Measurements from ENCODE around the gene BTBD2.

The BTBD2 gene

DNA sequence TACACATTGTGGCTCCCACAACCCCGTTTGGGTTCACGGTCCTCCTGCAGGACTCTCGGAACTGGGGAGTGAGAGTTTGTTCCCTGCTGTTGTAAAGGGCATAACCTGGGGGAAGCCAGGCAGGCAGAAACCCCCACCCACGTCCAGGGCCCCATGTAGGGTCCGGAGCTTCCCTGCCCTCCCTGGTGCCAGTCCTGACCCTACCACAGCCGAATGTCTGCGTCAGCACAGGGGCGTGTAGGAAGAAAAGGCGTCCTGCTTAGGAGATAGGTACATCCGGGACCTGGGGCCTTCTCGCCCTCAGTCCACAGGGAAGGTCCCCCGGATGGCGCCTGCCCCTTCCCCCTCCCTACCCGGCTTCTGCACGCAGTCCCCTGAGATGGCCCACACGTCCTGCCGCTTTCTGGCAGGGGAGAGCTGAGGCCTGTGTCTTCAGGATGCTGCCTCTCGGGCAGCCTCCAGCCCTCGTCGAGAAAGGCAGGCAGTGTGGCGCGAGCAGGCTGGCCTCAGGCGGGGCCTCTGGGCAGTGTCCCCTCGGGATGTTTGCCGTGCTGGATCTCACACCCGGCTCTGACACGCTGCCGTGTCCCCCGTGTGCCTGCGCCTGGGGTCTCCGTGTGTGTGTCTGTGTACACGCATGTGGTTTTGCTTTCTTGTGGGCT, 55.5 kb downstream of the BTBD2 start:
- DNase-seq (ENCODE audit: low read depth): no peak

DNA sequence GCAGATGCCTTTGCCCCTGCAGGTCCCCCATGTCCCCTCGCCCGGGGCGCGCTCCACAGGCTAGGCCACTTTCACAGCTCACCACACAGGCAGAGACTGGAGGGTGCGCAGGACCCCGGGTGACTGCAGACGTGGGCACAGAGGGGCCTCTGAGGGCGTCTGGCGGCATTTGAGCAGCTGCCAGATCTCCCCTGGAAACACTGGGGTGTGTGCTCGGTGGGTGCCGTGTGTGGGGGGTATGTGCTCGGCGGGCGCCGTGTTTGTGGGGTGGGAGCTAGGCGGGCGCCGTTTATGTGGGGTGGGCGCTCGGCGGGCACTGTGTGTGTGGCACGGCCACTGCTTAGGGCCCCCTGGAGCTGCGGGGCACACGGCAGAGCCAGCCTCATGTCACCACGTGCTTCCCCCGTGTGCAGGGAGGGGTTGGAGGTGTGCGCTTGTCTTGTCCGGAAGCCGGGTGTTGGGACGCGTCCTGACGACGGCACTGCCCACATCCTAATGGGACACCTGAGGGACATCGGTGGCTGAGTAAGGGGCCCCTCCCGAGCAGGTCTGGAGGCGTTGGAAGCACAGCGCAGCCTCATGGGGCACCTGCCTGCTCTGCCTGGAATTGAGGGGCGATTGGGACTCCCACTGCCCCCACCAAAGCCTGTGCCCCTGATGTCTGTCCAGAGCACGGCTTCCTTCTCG, 57.8 kb downstream of the BTBD2 start:
- DNase-seq (ENCODE audit: low read depth): no peak

DNA sequence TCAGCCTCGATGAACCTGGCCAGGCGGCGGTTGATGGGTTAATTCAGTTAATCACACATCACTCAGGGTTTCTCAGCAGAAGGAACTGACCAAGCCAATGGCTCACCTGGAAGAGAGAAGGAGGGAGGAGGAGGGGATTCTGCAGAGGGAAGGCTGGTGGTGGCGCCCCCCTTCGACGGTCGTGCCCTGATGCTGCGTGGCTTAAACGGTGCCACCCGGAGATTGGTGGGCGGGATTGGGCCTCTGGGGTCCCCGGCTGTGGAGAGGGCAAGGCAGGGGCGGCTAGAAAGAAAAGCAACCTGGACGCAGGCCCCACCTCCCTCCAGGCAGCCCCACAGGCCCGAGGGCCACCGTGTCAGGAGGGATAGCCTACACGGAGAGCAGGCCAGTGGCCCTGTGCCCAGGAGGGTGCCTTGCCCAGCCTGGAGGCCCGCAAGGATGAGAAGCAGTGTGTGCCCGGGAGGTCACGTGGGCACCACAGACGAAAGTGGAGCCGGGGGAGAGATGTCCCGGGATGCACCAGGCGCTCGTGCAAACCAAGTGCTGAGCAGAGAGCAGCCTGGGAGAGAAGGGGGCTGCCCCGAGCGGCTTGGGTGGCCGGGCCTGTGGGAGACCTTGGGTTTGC, 58.5 kb downstream of the BTBD2 start:
- DNase-seq (ENCODE audit: low read depth): no peak

DNA sequence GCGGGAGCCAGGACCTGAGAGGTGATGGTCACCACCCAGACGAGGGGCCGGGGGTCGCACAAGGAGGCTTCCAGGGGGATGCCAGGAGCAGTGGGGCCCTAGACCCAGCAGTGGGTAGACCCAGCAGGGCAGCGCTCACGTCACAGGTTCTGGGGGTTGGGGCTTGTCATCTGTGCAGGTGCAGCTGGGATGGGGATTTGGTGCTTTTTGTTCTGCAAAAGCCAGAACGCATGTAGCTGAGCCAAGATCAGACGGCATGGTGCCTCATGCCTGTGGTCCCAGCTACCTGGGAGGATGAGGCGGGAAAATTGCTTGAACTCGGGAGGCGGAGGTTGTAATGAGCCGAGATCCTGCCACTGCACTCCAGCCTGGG, 59.4 kb downstream of the BTBD2 start:
- DNase-seq (ENCODE audit: low read depth): no peak

DNA sequence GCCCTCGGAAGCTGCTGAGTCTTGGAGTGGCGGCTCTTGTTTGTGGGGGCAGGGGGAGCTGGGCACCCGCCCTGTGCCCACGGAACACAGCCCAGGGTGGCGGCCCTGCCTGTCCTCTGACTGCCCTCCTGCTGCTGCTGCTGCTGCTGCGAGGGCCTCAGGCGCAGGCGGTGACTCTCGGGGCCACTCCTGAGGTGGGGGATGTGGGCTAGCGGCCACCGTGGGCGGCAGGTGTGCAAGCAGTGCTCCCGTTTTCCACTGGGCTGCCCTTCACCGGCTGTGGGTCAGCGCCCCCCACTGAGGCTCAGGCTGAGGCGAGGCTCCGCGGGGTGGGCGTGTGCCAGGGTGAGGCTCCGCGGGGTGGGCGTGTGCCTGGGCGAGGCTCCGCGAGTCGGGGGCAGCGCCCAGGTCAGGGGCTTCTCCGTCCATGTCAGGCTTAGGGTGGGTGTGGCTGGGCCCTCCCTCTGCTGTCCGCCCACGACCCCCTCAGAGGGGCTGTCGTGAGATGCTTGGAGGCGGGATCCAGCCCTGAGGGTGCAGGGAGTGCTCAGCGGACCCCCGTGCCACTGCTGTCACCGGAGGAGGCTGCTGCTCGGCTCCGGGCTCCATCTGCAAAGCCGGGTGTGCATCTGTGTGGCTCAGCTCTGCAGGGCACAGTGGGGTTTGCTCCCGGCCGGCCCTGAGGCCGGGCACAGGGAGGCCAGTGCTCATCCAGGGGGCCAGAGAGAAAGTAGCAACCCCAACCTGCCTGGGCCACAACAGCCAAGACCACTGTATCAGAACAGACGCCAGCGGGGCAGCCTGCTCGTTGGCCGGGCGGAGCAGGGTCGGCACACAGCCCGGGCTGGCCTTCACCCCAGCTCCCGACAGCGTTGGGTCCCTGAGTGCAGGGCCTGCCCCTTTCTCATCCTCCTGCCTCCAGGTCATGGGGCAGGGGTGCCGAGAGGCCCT, 60.1 kb downstream of the BTBD2 start:
- no peak for DNase-seq (ENCODE audit: low read depth)

DNA sequence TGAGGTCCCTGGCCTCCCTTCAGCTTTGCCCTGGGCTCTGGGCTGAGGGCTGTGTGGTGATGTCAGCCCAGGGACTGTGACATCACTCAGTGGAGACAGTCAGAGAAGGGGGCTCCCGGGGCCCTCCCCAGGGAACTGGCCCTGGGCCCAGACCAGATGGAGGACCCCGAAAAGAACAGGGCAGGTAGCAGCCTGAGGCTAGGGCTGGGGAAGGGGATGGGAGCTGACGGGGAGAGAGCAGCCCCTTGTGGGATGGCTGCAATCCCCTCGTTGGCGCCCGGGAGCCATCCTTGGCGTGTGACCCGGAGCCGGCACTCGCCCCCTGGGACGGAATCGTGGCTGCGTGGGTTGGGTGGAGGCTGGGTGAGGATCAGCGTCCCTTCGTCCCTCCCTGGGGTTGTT, 61.0 kb downstream of the BTBD2 start:
- no peak for DNase-seq (ENCODE audit: low read depth)

DNA sequence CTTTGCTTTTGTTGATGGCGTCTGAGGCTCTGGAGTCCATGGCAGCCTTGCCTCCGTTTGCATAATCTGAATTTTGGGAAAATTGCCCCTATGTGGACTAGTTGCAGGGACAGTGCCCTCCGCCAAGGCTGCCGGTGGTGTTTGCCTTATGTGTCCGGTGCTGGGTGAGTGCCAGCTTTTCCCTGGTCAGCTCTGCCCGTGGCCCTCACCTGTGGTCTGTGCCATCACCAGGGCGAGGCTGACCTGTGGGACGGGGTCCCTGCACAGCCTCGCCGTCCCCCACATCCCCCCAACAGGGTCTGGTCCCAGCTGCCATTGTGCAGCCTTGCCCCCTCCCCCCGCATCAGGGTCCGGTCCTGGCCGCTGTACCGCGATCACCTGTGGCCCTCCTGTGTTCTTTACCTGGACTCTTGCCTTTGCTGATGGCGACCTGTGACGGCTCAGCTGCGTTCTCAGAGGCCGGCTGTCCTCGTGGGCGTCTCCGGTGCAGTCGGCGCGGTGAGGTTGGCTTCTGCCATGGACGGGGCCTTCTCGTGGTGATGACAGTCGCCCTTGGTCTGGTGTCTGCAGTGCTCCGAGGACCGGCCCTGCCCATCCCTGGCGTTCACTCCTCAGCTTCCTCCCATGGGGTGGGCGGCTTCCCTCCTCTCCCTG, 61.9 kb downstream of the BTBD2 start:
- no peak for DNase-seq (ENCODE audit: low read depth)

DNA sequence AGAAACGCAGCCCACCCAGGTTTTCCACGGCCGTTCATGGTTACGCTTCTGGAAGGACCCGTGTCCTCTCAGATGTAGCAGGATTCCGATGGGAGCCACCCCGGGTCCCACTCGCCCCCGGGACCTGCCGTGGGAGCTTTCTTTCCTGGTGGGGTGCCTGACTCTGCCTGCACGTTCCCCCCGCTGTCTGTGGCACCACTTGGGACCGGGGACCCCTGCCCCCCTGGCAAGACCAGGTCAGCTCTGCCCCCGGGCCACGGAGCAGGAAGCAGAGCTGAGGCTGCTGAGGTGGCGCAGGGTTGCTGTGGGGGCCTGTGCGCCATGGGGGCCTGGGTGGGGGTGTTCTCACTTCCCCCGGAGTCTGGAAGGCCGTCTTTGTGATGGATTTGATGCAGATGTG, 62.5 kb downstream of the BTBD2 start:
- no peak for DNase-seq (ENCODE audit: low read depth)

DNA sequence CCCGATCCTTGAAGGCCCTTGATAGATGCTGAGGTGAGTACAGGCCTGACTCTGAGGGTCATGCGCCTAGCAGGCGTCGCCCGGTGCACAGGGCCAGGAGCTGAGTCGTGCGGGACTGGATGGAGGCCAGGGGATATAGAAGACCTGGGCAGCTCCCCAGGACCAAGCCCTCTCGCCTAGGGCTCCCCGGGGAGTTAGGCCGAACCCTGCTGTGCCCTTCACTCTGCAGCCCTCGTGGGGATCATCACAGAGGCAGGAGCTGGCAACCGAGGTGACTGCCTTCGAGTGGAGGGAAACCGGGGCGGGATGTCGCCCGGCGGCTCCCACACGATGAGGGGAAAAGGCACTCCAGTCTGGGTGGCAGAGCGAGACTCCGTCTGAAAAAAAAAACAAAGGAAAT, 62.9 kb downstream of the BTBD2 start:
- no peak for DNase-seq (ENCODE audit: low read depth)

DNA sequence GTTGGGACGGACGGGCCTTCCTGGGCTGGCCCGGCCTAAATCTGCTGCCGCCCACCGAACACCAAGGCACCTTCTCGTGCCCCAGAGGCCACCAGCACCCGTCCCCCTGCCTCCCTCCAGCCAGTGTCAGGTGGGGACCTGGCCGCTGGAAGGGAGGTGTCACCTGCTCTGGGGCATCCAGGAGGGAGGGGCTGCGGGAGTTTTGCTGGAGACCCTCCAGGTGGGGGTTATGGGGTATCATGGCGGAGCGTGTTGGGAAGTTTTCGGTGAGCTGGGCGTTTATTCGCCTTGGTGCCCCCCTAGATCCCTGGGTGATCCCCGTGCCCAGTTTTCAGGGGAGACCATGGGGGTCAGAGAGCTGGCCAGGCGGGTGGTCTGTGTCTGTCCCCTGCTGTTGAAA, 64.9 kb downstream of the BTBD2 start:
- no peak for DNase-seq (ENCODE audit: low read depth)

DNA sequence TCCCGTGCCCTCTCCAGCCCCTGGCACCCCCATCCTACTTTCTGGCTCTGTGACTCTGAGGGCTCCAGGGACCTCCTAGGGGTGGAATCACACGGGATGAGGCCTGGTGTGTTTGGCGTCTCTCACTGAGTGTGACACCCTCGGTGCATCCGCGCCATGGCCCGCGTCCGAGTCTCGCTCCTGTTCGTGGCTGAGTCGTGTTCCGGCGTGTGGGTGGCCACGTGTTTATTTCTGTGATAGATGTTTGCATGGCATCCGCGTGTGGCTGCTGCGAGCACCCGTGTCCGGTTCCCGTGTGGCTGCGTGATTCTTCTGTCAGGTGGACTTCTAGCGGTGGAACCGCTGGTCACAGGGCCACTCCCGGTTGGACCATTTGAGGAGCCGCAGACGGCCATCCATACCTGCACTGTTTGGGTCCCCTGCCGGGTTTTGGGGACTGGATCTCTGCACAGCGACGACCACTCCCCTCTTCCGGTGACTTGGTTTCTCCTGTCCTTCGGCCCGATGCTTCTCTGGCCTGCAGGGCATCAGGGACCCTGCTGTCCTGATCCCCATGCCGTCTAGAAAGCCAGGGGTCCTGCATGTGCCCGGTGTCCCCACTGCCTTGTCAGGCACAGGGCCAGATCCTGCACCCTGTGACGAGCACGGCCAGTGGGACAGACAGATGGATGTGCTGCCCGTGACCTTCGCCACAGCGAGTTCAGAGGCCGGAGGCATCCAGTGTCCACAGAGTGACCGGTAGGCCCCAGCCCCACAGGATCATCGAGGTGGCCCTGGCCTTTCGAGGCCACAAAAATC, 66.0 kb downstream of the BTBD2 start:
- DNase-seq (ENCODE audit: low read depth): no peak

DNA sequence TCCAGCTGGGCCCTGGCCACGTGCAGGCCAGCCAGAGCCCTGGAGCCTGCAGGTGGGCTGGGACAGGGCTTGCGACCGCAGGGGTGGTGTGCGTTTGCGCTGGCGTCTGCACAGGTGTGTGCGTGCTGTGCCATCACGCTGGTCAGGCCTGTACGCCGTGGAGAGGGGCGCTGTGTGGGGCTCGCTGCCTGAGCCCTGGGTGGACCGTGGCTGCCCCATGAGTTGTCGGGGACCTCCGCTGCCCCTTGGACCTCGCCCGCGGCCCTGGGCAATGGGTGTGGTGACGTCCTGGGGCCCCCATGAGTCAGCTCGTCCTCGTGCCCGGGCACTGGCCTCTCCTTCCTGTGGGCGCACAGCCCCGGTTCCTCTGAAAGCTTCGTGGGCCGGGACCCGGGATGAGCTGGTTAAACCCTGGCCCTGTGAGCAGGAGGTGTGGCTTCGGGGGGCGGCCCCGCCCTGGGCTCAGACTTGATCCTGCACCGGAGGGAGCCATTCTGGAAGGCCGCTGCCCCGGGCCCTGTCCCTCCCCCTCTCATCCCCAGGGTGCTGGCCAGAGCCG, 67.8 kb downstream of the BTBD2 start:
- DNase-seq (ENCODE audit: low read depth): no peak

DNA sequence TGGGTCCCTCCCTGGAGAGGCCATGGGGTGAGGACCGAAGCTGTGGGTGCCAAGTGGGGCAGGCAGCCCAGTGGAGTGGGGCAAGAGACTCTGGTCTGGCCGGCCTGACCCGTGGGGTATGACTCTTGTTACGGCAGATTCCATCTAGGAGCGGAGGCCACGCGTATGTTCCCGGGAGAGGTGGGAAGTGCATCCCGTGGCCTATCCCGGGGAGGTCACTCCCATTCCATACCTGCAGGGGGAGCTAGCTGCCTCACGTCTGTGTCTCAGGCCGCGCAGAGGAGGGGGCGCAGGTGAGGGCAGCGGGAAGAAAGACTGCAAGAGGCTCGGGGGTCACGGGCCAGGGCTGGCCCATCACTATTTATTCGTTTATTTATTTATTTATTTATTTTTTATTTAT, 69.6 kb downstream of the BTBD2 start:
- no peak for DNase-seq (ENCODE audit: low read depth)

DNA sequence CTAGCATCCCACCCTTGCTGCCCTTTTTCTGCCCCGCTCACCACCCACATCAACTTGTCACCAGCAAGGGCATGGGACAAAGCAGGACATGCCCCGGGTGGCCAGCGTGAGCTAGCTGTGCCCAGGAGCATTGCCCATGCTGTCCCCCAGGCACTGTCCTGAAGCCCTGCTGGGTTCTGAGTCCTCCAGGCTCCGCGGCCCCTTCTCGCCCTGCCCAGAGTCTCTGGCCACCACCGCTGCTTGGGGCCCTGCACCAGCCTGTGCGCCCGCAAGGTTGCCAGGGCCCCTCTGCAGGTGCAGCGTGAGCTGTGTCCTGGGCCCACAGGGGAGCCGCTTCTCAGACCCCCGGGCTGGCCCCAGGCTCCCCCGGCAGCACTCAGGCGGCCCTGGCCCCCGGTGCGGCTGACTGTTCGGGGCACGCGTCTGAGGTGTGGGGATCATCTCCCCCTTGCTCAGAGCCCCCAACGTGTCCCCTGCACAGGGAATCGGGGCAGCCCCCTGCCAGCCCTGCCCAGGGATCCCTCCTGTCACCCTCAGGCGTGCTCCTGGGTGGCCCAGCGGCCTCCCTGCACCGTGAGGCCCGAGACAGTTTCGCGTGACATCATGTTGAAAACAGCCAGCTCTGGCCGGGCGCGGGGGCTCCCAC, 70.5 kb downstream of the BTBD2 start:
- no peak for DNase-seq (ENCODE audit: low read depth)

DNA sequence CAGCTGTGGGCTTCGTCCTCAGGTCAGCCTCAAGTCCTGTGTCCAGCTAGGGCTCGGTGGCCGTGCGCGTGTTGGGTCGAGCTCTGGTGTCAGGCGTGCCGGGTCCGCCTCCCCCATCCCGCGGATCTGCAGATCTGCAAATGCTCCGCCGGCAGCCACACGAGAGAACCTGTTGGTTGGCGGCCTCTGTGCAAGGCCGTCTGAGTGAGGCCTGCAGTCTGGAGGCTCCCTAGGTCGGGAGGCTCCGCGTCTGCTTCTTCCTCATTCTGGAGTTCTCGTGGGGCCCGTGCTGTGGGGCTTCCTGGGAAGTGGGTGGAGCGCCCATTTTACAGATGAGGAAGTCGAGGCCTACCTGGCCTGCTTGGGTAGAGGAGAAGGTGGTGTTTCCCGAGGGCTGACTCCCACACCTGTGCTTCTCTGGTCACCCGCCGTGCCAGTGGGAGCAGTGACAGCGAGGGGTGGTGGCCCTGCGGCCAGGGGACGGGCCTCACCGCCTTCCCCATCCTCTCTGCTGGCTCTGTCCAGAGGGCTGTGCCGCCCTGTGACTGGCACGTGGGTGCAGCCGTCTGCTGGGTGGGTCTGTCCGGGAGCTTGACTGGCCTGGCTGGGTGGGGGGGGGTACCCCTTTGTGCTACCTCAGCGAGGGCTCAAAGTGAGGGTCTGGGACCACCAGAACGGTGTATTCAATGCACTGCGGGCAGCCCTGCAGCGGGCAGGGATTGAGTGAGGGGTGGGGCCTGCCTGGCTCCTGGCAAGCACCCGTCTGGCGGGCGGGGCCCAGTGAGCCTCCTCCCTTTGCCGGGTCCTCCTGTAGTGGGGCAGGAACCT, 71.2 kb downstream of the BTBD2 start:
- no peak for DNase-seq (ENCODE audit: low read depth)

DNA sequence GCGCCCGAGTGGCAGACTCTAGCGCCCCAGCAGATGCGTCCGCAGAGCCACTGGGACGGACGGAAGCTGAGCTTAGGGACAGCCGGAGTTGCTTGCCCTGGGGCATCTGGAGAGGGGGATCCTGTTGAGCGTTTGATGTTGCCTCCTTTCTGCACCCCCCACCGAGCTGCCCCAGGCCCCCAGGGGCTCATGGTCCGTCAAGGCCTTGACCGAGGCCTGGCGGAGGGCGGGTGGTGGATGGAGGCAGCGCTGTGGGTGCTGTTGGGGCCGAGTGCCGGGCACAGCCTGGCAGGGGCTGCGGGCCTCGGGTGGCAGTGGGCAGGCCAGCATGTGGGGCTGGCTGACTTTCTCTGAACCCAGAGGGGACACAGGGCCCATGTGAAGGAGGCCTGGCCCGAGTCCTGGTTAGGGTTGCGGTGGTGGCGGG, 71.8 kb downstream of the BTBD2 start:
- no peak for DNase-seq (ENCODE audit: low read depth)

DNA sequence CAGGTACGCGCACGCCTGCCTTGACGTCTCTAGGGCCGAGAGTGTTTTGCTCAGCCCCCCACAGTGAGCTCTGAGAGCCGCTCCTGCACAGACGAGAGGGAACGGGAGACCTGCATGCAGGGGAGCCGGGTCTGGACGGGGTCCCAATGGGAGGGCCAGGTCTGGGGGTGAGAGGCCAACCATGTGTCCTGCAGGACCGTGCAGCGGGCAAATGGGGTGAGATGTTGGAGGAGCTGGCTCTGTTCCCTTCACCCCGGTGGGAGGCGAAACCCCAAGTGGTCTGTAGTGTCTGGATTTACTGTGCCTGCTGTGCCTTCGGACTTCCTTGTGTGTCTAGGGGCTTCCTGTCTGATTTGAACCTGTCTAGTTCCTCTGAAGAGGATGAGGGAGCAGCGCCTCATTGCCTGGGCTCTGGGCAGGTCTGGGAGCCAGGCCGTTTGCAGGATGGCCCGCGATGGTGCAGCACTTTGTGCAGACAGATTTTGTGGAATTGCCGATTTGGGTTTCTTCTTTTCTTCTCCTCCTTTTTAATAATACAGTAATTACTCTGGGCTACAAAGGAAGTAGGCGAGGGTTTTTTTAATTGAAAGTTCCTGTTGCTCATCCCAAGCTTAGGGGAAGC, 72.5 kb downstream of the BTBD2 start:
- no peak for DNase-seq (ENCODE audit: low read depth)

DNA sequence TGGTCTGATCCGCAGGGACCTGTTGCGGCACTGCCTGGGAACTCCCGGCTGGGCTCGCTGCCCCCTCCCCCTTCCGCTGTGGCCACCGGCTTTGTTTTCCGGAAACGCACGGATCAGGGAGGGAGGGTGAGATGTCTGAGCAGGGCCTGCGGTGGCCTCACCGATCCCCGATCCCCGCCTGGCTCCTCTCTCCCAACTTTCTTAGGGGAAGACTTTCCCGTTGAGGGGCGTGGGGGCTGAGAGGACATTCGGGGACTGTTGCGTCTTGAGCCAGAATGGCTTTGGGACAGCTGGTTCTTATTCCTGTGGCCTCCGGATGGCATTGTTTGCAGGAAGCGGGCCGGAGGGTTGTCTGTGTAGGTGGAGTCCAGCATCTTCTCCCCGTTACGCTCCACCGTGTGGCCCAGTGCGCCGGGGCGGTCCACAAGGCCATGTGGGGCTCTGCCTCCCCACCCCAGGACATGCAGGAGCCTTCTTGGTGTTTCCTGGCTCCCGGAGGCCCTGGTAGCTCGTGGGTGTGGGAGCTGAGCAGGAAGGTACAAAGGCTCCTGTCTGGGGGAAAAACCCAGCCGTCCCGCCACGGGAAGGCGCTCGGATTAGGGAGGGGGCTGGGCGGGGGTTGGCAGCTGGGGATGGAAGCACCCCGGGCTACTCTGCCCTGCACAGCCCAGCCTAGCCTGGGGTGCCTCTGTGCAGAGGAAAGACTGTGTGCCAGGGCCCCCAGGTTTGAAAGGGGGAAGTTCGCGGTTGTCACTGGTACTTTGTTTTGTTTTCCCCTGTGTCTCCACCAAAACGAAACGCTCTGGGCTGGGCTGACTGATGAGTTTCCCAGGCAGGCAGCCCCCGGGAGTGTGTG, 73.2 kb downstream of the BTBD2 start:
- peak; percentile 55 for DNase-seq (ENCODE audit: low read depth)
